NB4 (cell line): ENCODE measurements around the gene KRTAP10-8.

Source experiments
- DNase-seq: peaks from one replicate; pipeline ENCODE4 v3.0.0; 2010; ENCODE audit warnings: low read depth
- H3K4me3 ChIP-seq: one replicate; pipeline ENCODE4 v1.5.1; 2011; ENCODE audit warnings: mild to moderate bottlenecking, low read depth, low read length, moderate library complexity
- MYC ChIP-seq: IDR thresholded peaks from 2 replicates; pipeline ENCODE4 v1.6.1; 2011; ENCODE audit warnings: low read depth, low read length
- POLR2A ChIP-seq: IDR thresholded peaks from 2 replicates; pipeline ENCODE4 v1.6.1; 2011; ENCODE audit warnings: mild to moderate bottlenecking; ENCODE audit not compliant: insufficient read length; ENCODE audit errors: extremely low read depth
- TF ChIP-seq, protein P1 (sequence below): IDR thresholded peaks from one replicate; pipeline ENCODE4 v1.5.1; 2012; ENCODE audit warnings: low read depth, low read length
- TF ChIP-seq, protein P2 (sequence below): IDR thresholded peaks from 2 replicates; pipeline ENCODE4 v1.6.1; 2011; ENCODE audit warnings: low read depth, low read length

Gene KRTAP10-8

DNA sequence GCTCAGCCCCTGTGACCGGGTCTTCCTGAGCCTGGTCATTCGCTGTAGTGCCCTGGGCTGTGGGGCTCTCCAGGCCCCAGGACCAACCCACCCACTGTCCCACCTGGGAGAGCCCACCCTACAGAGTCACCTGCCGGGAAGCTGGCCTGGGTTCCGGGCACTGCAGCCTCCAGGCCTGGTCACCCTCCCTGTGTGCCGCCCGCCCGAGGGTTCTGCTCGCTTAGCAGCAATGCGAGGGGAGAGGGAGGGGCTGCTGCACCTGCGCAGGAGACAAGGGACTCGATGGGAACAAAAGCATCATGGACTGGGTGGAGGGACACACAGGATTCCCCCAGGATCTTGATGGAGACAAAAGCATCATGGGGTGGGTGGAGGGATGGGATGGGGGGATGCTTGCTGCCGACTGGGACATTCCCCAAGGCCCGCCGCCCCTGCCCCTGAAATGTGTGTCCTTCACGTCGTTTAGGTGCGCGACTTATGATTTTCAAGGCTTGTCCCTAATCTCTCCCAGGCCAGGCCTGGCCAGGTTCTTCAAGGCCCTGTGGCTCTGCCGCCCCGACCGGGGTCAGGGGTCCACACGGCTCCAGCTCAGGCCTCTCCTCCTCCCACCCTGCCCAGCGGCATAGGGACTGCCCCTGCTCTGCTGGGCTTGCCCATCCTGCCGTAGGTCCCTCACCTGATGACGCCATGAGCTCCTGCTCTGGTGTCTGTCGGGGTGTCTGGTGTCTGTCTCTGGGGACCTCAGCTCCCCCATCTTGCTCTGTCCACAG, 1.7 kb downstream of the KRTAP10-8 start:
- TF ChIP-seq, protein P1, sequence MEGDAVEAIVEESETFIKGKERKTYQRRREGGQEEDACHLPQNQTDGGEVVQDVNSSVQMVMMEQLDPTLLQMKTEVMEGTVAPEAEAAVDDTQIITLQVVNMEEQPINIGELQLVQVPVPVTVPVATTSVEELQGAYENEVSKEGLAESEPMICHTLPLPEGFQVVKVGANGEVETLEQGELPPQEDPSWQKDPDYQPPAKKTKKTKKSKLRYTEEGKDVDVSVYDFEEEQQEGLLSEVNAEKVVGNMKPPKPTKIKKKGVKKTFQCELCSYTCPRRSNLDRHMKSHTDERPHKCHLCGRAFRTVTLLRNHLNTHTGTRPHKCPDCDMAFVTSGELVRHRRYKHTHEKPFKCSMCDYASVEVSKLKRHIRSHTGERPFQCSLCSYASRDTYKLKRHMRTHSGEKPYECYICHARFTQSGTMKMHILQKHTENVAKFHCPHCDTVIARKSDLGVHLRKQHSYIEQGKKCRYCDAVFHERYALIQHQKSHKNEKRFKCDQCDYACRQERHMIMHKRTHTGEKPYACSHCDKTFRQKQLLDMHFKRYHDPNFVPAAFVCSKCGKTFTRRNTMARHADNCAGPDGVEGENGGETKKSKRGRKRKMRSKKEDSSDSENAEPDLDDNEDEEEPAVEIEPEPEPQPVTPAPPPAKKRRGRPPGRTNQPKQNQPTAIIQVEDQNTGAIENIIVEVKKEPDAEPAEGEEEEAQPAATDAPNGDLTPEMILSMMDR = no peak
- TF ChIP-seq POLR2A (no peak), MYC (no peak)
- TF ChIP-seq, protein P2, sequence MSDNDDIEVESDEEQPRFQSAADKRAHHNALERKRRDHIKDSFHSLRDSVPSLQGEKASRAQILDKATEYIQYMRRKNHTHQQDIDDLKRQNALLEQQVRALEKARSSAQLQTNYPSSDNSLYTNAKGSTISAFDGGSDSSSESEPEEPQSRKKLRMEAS = no peak
- no peak overlapping the region for H3K4me3 ChIP-seq
- no peak for DNase-seq

DNA sequence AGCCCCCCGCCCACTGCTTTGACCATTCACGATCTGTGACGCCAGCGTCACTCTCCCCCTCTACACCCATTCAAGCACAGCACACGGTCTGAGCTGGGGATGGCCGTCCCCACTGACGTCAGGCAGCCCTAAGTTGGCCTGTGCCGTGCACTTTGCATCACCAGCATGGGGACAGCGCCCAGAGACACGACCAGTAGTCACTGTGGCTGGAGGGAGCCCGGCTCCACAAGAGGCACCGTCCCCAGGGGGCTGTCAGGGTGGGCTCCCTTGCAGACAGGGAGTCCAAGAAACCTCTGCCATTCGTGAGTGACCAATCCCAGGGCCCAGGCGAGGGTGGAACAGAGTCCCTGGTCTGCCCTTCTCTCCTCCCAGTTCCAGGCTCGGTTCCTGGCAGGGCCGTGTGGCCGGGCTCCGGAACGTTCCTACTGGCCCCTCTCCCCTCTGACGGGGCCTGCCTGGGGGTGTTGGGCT, 2.3 kb downstream of the KRTAP10-8 start:
- TF ChIP-seq POLR2A = no peak
- no peak for TF ChIP-seq MYC
- TF ChIP-seq, protein P1 = no peak
- TF ChIP-seq, protein P2 = no peak

DNA sequence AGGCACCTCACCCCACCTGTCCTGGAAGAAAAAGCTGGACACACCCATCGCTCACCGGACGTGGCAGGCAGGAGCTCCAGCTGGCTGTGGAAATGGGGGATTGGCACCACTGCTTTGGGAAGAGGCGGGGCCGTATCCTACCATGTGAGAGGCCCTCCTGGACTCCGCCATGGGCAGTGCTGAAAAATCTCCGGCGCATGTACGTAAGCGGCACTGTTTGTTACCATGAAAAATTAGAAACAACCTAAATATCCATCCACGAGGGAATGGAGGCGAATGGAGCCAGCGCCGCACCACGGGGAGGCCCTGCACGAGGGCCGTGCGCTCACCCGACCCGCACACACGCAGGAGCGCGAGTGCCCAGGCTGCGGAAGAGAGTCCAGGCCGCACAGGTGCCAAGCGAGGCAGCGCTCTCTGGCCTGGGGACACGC, 3.1 kb downstream of the KRTAP10-8 start:
- DNase-seq = no peak
- TF ChIP-seq POLR2A (no peak), MYC (no peak)
- TF ChIP-seq, protein P2 = no peak
- TF ChIP-seq, protein P1 = no peak
- H3K4me3 ChIP-seq = no peak overlapping the region

More for the DNA sequence above, 2.3 kb downstream of the KRTAP10-8 start:
- H3K4me3 ChIP-seq = no peak overlapping the region
- no peak for DNase-seq

DNA sequence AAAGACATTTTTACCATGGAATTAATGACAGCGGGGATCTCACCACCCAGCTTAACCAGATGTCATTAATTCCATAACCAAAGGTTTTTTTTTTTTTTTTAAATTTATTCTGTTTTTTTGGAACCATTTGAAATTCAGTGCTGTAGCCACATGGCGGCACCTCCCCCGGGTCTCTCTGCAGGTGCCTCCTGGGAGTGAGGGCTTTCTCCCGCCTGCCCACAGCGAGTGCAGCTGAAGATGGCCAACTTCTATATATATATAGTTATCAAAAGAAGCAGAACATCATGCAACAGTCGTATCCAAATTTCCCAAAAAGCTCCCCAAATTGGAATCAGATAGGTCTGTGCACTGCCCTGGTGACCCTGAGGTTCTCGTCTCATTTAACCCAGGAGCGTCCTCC, 3.6 kb downstream of the KRTAP10-8 start:
- H3K4me3 ChIP-seq = no peak overlapping the region
- no peak for DNase-seq
- TF ChIP-seq MYC (no peak), POLR2A (no peak)
- TF ChIP-seq, protein P1 = no peak
- TF ChIP-seq, protein P2 = no peak

DNA sequence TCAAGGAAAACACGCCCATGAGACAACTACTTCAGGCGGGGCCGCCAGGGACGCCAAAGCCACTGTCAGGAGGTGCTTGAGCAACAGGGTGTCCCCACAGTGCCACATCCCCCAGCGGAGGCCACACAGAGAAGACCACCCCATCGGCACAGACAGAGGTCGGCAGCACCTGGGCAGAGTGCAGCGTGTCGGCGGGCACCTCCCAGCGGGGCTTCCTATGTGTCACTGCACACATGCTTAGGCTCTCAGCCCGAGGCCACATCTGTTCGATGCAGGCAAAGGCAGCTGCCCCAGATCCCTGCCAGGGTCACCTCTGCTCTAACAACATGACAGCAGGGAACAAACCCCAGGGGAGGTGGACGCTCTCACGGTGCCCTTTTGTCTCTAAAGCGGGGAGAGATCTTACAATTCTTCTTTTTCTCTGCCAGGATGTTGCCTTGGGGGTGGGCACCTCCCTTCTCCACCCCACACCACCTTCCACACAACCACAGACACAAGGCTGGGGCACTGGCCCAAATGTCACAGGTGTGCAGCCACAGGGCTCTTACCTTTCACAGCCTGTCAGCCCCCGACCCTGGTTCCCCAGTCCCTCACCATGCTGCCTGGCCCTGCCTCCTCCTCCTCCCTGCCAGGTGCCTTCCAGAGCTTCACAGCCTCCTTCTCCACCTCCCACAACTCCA, 4.2 kb downstream of the KRTAP10-8 start:
- no peak overlapping the region for H3K4me3 ChIP-seq
- TF ChIP-seq MYC (no peak), POLR2A (no peak)
- TF ChIP-seq, protein P2 = no peak
- TF ChIP-seq, protein P1 = no peak
- no peak for DNase-seq
